ENCODE data around the gene ICOS. TPM values are rescaled to one million over a fixed set of nuclear protein-coding genes. Genes with fewer than 3 reads are reported as not detected.

Gene ICOS
- total RNA-seq, 1 experiment from 2014 or later: not detected

GRCh38 chr2:203937788-203938187 is 1.2 kb downstream of the ICOS start:
- WGBS (ENCODE audit: extremely low coverage, insufficient read length, low lambda C conversion rate): no CpG with 5 or more reads among the region's 1 CpG
- Histone ChIP-seq H3K79me1 (ENCODE audit: insufficient read depth, low read depth, low read length, poor library complexity, severe bottlenecking) (no peaks in the 10 kb centered on the region), H3K27ac (ENCODE audit: insufficient read length, low read depth, low read length) (no peak overlapping the region), H2BK20ac (ENCODE audit: low read depth, low read length, poor library complexity, severe bottlenecking) (no peak overlapping the region), H2BK120ac (ENCODE audit: low read depth, low read length, poor library complexity, severe bottlenecking) (no peak overlapping the region), H2BK15ac (ENCODE audit: low read depth, low read length) (no peak overlapping the region), H3K4me2 (ENCODE audit: insufficient read depth, insufficient read length, low read length) (no peak overlapping the region), H3K9ac (ENCODE audit: extremely low read depth, insufficient read length, low read length) (no peak overlapping the region), H3K14ac (ENCODE audit: insufficient read depth, low read length) (no peak overlapping the region), H3K4ac (ENCODE audit: low read depth, low read length) (no peak overlapping the region), H2BK12ac (ENCODE audit: insufficient read length, low read depth, low read length) (no peak overlapping the region), H4K5ac (ENCODE audit: insufficient read length, low read depth, low read length) (no peak overlapping the region), H4K20me1 (ENCODE audit: control insufficient read depth, insufficient read depth, insufficient read length) (no peaks in the 10 kb centered on the region), H3T11ph (ENCODE audit: low read length) (no peak overlapping the region), H3K56ac (ENCODE audit: insufficient read length, low read depth, low read length) (no peak overlapping the region), H3K4me1 (ENCODE audit: insufficient read depth, low read length) (no peaks in the 10 kb centered on the region), H3K23me2 (ENCODE audit: insufficient read length, low read depth, low read length, poor library complexity, severe bottlenecking) (no peaks in the 10 kb centered on the region), H3K79me2 (ENCODE audit: insufficient read depth, low read length) (no peaks in the 10 kb centered on the region), H3K23ac (ENCODE audit: insufficient read length, low read depth, low read length) (no peak overlapping the region), H2AK5ac (ENCODE audit: insufficient read length, low read length) (no peak overlapping the region), H2BK5ac (ENCODE audit: insufficient read length, low read length) (no peak overlapping the region), H4K8ac (replicated peaks; ENCODE audit: insufficient read length, low read depth, low read length) (no peak overlapping the region), H3K27me3 (ENCODE audit: insufficient read depth, low read length) (no peaks in the 10 kb centered on the region), H2AFZ (ENCODE audit: low read length) (no peak overlapping the region), H3K18ac (ENCODE audit: insufficient read length, low read depth, low read length) (no peak overlapping the region), H4K91ac (ENCODE audit: insufficient read length, low read depth, low read length) (no peak overlapping the region), H3K9me3 (ENCODE audit: control insufficient read depth, low read depth, low read length) (no peaks in the 10 kb centered on the region)
- H3K9me3 Mint-ChIP-seq: no peaks in the 10 kb centered on the region
- H3K27me3 Mint-ChIP-seq (ENCODE audit: low read depth): no peaks in the 10 kb centered on the region
- no peak overlapping the region for H3K4me3 Mint-ChIP-seq
- no peak overlapping the region for H3K27ac Mint-ChIP-seq
- no peak for TF ChIP-seq CTCF (conservative IDR thresholded peaks at IDR 0.05)
- H3K4me1 Mint-ChIP-seq: peaks cover 8 to 14% of the 10 kb centered on the region in 2 experiments
- DNase-seq: no peak
- H3K36me3 Mint-ChIP-seq (ENCODE audit: insufficient read depth in 1 of 3, low read depth in 3 of 3): no peaks in the 10 kb centered on the region; a peak in 1 of 7 replicates
